Muscle of leg (tissue), 11 donors: ENCODE measurements around the gene MRTFB. TPM values are rescaled to one million over a fixed set of nuclear protein-coding genes. Genes with fewer than 3 reads are reported as not detected.
A peak's percentile ranks its signal among the peaks of the same experiment; 100 is the strongest.

Experiments
- DNase-seq: peaks from one replicate; pipeline ENCODE4 v3.0.0; 2013
- H3K27ac ChIP-seq: one replicate; pipeline ENCODE4 v1.5.1; 2013; ENCODE audit warnings: mild to moderate bottlenecking, low read length, control low read depth
- H3K27me3 ChIP-seq: one replicate; pipeline ENCODE4 v1.6.1; 2013; ENCODE audit warnings: low read length; ENCODE audit not compliant: control insufficient read depth, insufficient read depth
- H3K36me3 ChIP-seq: one replicate; pipeline ENCODE4 v1.6.1; 2013; ENCODE audit warnings: low read length; ENCODE audit not compliant: control insufficient read depth, insufficient read depth
- H3K4me1 ChIP-seq: one replicate; pipeline ENCODE4 v1.6.1; 2013; ENCODE audit warnings: low read length; ENCODE audit not compliant: control insufficient read depth, insufficient read depth
- H3K4me3 ChIP-seq: one replicate; pipeline ENCODE4 v1.5.1; 2013; ENCODE audit warnings: low read length, control low read depth
- H3K9me3 ChIP-seq: replicated peaks from 2 replicates; pipeline ENCODE4 v1.6.1; 2013; ENCODE audit warnings: low read depth, low read length; ENCODE audit not compliant: control insufficient read depth
- WGBS: methylation state at CpG from one replicate; pipeline ENCODE4 v1.1.5; 2013; ENCODE audit warnings: missing lambda C conversion rate; ENCODE audit not compliant: insufficient coverage; 5-methylcytosine and 5-hydroxymethylcytosine counted together
- polyA plus RNA-seq, 8 donors: library from polyadenylated mRNA; unstranded; fragments of 120-200 nt; gene quantifications; one replicate each; pipeline versions ENCODE4 v1.2.1 to v1.2.3, GENCODE V29; 2013; ENCODE audit warnings: inconsistent platforms in 1 of 8, low replicate concordance in 1 of 8; ENCODE audit not compliant: insufficient read length in 8 of 8, insufficient read depth in 1 of 8
- total RNA-seq: library from RNA; stranded (reverse); fragments of 120-200 nt; gene quantifications from one replicate; pipeline ENCODE4 v1.2.4, GENCODE V29; 2013

MRTFB gene
- total and polyA plus RNA-seq, 9 donors, result 12.4 to 22.3 (median 17.0) TPM

- Histone ChIP-seq H3K27me3 (no peaks in the 10 kb centered on the region), H3K9me3 (no peaks in the 10 kb centered on the region), H3K4me3 (no peak overlapping the region), H3K4me1 (no peaks in the 10 kb centered on the region), H3K27ac (no peak overlapping the region), H3K36me3 (peaks cover 28% of the 10 kb centered on the region)
- no CpG with 5 or more reads among the region's 2 CpGs for WGBS
- no peak for DNase-seq
These were observed 152.5 kb downstream of the MRTFB start for GRCh38 chr16:14223632-14224031.

GRCh38 chr16:14225457-14225856 lies 154.3 kb downstream of the MRTFB start:
- Histone ChIP-seq H3K9me3 (no peaks in the 10 kb centered on the region), H3K27me3 (no peaks in the 10 kb centered on the region), H3K4me1 (no peaks in the 10 kb centered on the region), H3K27ac (no peak overlapping the region), H3K4me3 (no peak overlapping the region), H3K36me3 (peaks cover 22% of the 10 kb centered on the region)
- DNase-seq, result no peak
- WGBS, result 93% methylated on average over 2 of the region's 3 CpGs

GRCh38 chr16:14232106-14232864 lies 161.2 kb downstream of the MRTFB start:
- no peak for DNase-seq
- Histone ChIP-seq H3K36me3 (peaks cover 24% of the 10 kb centered on the region), H3K27ac (no peak overlapping the region), H3K27me3 (no peaks in the 10 kb centered on the region), H3K4me1 (no peaks in the 10 kb centered on the region), H3K9me3 (no peaks in the 10 kb centered on the region), H3K4me3 (no peak overlapping the region)
- no CpG with 5 or more reads among the region's 9 CpGs for WGBS

- Histone ChIP-seq H3K9me3 (no peaks in the 10 kb centered on the region), H3K4me3 (no peak overlapping the region), H3K27ac (no peak overlapping the region), H3K36me3 (peaks cover 43% of the 10 kb centered on the region), H3K4me1 (peaks cover 3% of the 10 kb centered on the region), H3K27me3 (no peaks in the 10 kb centered on the region)
- DNase-seq, result no peak
- WGBS, result 84% methylated on average over 4 of the region's 5 CpGs
These were observed 165.3 kb downstream of the MRTFB start for GRCh38 chr16:14236401-14236800.

GRCh38 chr16:14238756-14239155 lies 167.6 kb downstream of the MRTFB start:
- 81% methylated on average over 2 of the region's 5 CpGs for WGBS
- H3K36me3 ChIP-seq, result peaks cover 48% of the 10 kb centered on the region

GRCh38 chr16:14239791-14240190 lies 168.7 kb downstream of the MRTFB start:
- peaks cover 3% of the 10 kb centered on the region for H3K4me1 ChIP-seq
- H3K27me3 ChIP-seq, result no peaks in the 10 kb centered on the region
- H3K36me3 ChIP-seq, result peaks cover 40% of the 10 kb centered on the region
- no peak for DNase-seq
- H3K27ac ChIP-seq, result no peak overlapping the region
- no peaks in the 10 kb centered on the region for H3K9me3 ChIP-seq
- H3K4me3 ChIP-seq, result no peak overlapping the region
- WGBS, result 71% methylated on average over 4 of the region's 6 CpGs

More at GRCh38 chr16:14238756-14239155, 167.6 kb downstream of the MRTFB start:
- Histone ChIP-seq H3K4me1 (peaks cover 3% of the 10 kb centered on the region), H3K27ac (no peak overlapping the region), H3K9me3 (no peaks in the 10 kb centered on the region), H3K4me3 (no peak overlapping the region), H3K27me3 (no peaks in the 10 kb centered on the region)
- DNase-seq, result no peak

GRCh38 chr16:14240219-14240843 lies 169.2 kb downstream of the MRTFB start:
- Histone ChIP-seq H3K27ac (no peak overlapping the region), H3K9me3 (no peaks in the 10 kb centered on the region), H3K36me3 (peaks cover 37% of the 10 kb centered on the region), H3K4me1 (peaks cover 3% of the 10 kb centered on the region), H3K4me3 (no peak overlapping the region), H3K27me3 (no peaks in the 10 kb centered on the region)
- peak; percentile 27 for DNase-seq
- 100% methylated on average over 1 of the region's 10 CpGs for WGBS

GRCh38 chr16:14240964-14241363 lies 169.8 kb downstream of the MRTFB start:
- no peak overlapping the region for H3K4me3 ChIP-seq
- no peaks in the 10 kb centered on the region for H3K9me3 ChIP-seq
- no peaks in the 10 kb centered on the region for H3K27me3 ChIP-seq
- no peak overlapping the region for H3K27ac ChIP-seq
- peaks cover 3% of the 10 kb centered on the region for H3K4me1 ChIP-seq
- no peak for DNase-seq
- peaks cover 40% of the 10 kb centered on the region for H3K36me3 ChIP-seq
- 33% methylated on average over 3 of the region's 7 CpGs for WGBS

- Histone ChIP-seq H3K4me1 (peaks cover 3% of the 10 kb centered on the region), H3K4me3 (no peak overlapping the region), H3K27ac (no peak overlapping the region), H3K27me3 (no peaks in the 10 kb centered on the region), H3K36me3 (peaks cover 43% of the 10 kb centered on the region), H3K9me3 (no peaks in the 10 kb centered on the region)
- DNase-seq, result no peak
- WGBS, result no CpG with 5 or more reads among the region's 3 CpGs
These were observed 170.5 kb downstream of the MRTFB start for GRCh38 chr16:14241631-14242030.

GRCh38 chr16:14242769-14243168 lies 171.7 kb downstream of the MRTFB start:
- peaks cover 48% of the 10 kb centered on the region for H3K36me3 ChIP-seq
- peaks cover 3% of the 10 kb centered on the region for H3K4me1 ChIP-seq
- H3K27me3 ChIP-seq, result no peaks in the 10 kb centered on the region
- no peak overlapping the region for H3K4me3 ChIP-seq
- WGBS, result no CpG with 5 or more reads among the region's 3 CpGs
- H3K9me3 ChIP-seq, result no peaks in the 10 kb centered on the region
- no peak overlapping the region for H3K27ac ChIP-seq
- no peak for DNase-seq
